Measurements from ENCODE around the gene RYR2.

DNA sequence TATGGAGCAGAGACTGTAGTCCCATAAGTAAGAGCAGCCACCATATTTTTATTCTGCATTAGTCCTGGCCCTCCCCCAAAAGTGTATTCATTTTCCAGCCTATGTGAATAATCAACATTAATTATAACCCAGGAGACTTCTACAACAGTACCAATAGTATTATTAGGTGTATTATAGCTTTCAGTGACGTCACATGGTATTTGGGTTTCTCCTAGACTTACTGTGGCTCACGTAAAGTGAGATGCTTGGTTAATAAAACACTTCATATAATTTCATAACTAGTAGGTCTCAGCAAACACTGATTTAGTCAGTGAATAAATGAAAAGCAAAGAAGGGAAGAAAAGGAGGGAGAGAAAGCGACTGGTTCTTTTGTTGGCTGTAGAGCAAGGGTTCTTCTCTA is 762.5 kb downstream of the RYR2 start:
- TF ChIP-seq, protein P1, sequence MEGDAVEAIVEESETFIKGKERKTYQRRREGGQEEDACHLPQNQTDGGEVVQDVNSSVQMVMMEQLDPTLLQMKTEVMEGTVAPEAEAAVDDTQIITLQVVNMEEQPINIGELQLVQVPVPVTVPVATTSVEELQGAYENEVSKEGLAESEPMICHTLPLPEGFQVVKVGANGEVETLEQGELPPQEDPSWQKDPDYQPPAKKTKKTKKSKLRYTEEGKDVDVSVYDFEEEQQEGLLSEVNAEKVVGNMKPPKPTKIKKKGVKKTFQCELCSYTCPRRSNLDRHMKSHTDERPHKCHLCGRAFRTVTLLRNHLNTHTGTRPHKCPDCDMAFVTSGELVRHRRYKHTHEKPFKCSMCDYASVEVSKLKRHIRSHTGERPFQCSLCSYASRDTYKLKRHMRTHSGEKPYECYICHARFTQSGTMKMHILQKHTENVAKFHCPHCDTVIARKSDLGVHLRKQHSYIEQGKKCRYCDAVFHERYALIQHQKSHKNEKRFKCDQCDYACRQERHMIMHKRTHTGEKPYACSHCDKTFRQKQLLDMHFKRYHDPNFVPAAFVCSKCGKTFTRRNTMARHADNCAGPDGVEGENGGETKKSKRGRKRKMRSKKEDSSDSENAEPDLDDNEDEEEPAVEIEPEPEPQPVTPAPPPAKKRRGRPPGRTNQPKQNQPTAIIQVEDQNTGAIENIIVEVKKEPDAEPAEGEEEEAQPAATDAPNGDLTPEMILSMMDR (IDR thresholded peaks at IDR 0.05) = no peak
- no peak for TF ChIP-seq POLR2A (IDR thresholded peaks at IDR 0.05)

All from tibial nerve (tissue), 3 donors.